AG04450 (cell line): ENCODE data around the gene CACNA1G. TPM values are rescaled to one million over a fixed set of nuclear protein-coding genes. Genes with fewer than 3 reads are reported as not detected.

Experiments
- CTCF ChIA-PET: fragments of 300-600, 350-600 bp; formaldehyde crosslinking; extraction: SDS; loops from one replicate; lab custom pipeline; 2022; ENCODE audit warnings: antibody characterized with exemption, inconsistent platforms; lab: Charles Lee
- POLR2A ChIA-PET: fragments of 350-600 bp; formaldehyde crosslinking; extraction: SDS; loops from one replicate; lab custom pipeline; 2021; ENCODE audit warnings: antibody characterized with exemption, inconsistent platforms; lab: Yijun Ruan, JAX
- DNase-seq: peaks from one replicate; pipeline ENCODE4 v3.0.0-alpha.2; 2011; ENCODE audit warnings: low read depth, low spot score
- H3K27ac ChIP-seq: one replicate; pipeline ENCODE4 v1.5.1; 2012; ENCODE audit warnings: low read depth, low read length, control low read depth
- H3K27me3 ChIP-seq: one replicate; pipeline ENCODE4 v1.6.0; 2012; ENCODE audit warnings: low read length; ENCODE audit not compliant: control insufficient read depth, insufficient read depth
- H3K4me3 ChIP-seq: 2 replicates; pipeline ENCODE4 v1.5.1; 2011; ENCODE audit warnings: mild to moderate bottlenecking, low read depth, low read length, control low read depth
- H3K9me3 ChIP-seq: 2 replicates; pipeline ENCODE4 v1.5.1; 2012; ENCODE audit warnings: low read length; ENCODE audit not compliant: control insufficient read depth, insufficient read depth
- polyA plus RNA-seq: library from polyadenylated mRNA; depleted of rRNA; stranded (reverse); fragments of >200 nt; gene quantifications from 2 replicates; pipeline ENCODE4 v1.2.3, GENCODE V29; 2011
- TF ChIP-seq, protein P1 (sequence below): IDR thresholded peaks from 2 replicates; pipeline ENCODE4 v1.5.1; 2011; ENCODE audit warnings: low read depth, low read length, control low read depth, inconsistent platforms

The CACNA1G gene
- polyA plus RNA-seq, 1 experiment: 0.05 TPM

DNA sequence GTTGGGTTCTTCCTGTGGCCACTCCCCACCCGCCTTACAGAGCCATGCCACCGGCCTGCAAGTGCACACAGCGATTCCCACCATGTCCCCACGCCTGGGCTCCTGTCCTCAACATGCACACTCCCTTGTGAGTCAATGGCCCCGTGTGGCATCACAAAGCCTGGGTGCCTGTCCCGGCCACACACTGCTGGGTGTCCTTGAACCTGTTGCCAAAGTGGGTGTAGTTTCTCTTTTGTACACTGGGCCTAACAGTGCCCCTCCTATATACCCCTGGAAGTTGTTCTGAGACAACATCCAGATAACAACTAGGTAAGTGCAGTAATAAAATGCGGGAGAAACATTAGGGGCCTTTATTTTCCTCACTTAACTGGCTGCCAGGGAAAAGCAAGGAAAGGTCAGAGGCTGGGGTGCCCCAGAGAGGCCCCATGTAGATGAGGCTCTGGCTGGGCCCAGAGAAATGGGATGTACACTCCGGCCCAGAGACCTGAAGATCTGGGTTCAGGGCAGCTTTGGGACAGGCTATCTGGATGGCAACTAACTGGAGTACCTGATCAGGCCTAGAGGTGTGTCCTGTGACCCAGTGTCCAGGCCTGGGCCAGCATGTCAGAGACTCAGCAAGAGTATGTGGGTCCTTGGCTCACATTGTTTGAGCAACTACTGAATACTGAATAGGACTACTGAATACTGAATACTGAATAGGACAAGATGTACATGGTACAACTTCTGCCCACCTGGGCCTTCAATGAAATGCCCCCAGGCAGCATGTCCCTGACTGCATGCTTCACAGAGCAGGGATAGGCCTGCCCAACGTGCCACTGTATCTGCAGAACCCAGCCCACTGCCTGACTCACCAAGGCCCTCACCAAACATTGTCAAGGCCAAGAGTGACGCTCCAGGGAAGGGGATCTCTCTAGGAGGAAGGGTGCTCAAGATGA, 82.5 kb downstream of the CACNA1G start:
- no peak overlapping the region for H3K27ac ChIP-seq
- POLR2A ChIA-PET: no interaction called here
- CTCF ChIA-PET: no interaction called here
- no peak for DNase-seq
- no peaks in the 10 kb centered on the region for H3K9me3 ChIP-seq
- no peaks in the 10 kb centered on the region for H3K27me3 ChIP-seq
- H3K4me3 ChIP-seq: no peak overlapping the region
- TF ChIP-seq, protein P1, sequence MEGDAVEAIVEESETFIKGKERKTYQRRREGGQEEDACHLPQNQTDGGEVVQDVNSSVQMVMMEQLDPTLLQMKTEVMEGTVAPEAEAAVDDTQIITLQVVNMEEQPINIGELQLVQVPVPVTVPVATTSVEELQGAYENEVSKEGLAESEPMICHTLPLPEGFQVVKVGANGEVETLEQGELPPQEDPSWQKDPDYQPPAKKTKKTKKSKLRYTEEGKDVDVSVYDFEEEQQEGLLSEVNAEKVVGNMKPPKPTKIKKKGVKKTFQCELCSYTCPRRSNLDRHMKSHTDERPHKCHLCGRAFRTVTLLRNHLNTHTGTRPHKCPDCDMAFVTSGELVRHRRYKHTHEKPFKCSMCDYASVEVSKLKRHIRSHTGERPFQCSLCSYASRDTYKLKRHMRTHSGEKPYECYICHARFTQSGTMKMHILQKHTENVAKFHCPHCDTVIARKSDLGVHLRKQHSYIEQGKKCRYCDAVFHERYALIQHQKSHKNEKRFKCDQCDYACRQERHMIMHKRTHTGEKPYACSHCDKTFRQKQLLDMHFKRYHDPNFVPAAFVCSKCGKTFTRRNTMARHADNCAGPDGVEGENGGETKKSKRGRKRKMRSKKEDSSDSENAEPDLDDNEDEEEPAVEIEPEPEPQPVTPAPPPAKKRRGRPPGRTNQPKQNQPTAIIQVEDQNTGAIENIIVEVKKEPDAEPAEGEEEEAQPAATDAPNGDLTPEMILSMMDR: no peak

DNA sequence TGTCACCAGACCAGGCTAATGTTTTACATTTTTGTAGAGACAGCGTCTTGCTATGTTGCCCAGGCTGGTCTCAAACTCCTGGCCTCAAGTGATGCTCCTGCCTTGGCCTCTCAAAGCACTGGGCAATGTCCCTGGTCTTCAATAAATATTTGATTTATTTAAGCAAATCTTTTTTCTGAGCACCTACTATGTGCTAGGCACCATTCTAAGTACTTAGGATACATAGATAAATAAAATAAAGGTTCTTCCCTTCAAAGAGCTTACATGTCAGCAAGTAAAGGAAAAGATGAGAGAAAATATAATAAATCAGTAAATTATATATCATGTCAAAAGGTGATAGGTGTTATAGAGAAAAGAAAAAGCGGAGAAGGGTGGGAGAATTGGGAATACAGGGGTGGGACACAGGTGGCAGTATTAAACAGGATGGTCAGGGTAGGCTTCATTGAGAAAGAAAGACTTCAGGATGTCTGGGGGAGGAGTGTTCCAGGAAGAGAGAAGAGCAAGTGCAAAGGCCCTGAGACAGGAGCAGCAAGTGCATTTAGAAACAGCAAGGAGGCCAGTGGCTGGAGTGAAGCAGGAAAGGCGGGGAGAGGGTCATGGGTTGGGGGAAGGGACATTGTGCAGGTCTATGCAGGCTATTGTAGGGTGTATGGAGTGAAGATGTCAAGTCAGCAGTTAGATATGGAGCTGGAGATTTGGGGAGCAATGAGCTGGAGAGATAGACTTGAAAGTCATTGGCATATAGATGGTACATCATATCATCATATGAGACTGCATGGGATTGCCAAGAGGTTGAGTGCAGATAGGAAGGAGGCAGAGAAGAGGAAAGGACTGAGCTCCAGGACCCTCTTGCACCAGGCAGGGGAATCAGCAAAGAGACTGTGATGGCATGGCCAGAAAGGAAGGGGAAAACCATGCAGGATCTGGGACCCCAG, 85.5 kb downstream of the CACNA1G start:
- CTCF ChIA-PET: interaction anchor here (0.7 to 1.0 kb wide), 2 partner anchors 16 to 48 kb away, joined by 3 read pairs; no protein-coding TSS in a partner anchor
- POLR2A ChIA-PET: interaction anchor here (1.2 kb wide), 1 partner anchor 8 kb away, joined by 3 read pairs; no protein-coding TSS in a partner anchor

DNA sequence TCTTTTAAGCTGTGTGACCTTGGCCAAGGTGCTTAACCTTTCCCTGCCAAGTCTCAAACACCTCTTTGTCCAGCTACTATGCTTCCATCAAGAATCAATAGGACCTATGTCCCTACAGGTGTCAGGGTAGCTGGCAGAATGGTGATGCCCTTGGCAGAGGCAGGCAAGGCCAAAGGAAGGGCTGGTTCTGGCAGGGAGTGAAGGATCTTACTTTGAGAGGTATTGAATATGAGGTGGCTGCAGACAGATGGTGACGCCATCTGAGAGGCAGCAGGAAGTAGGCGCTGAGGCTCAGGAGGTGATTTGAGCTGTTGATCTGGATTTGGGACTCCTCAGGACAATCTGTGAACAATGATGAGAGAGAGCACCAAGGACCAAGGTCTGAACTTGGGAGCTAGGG, 86.7 kb downstream of the CACNA1G start:
- Histone ChIP-seq H3K9me3 (peaks cover 8% of the 10 kb centered on the region), H3K27ac (no peak overlapping the region), H3K27me3 (no peaks in the 10 kb centered on the region), H3K4me3 (no peak overlapping the region)
- CTCF ChIA-PET: interaction anchor here (1.0 to 1.4 kb wide), 2 partner anchors 17 to 21 kb away, joined by 3 to 5 read pairs; no protein-coding TSS in a partner anchor
- POLR2A ChIA-PET: interaction anchor here (1.2 kb wide), 1 partner anchor 9 kb away, joined by 3 read pairs; no protein-coding TSS in a partner anchor
- no peak for DNase-seq
- TF ChIP-seq, protein P1: no peak

More for the DNA sequence above, 85.5 kb downstream of the CACNA1G start:
- Histone ChIP-seq H3K9me3 (peaks cover 8% of the 10 kb centered on the region), H3K27ac (no peak overlapping the region), H3K4me3 (no peak overlapping the region), H3K27me3 (no peaks in the 10 kb centered on the region)
- DNase-seq: no peak
- TF ChIP-seq, protein P1: no peak

DNA sequence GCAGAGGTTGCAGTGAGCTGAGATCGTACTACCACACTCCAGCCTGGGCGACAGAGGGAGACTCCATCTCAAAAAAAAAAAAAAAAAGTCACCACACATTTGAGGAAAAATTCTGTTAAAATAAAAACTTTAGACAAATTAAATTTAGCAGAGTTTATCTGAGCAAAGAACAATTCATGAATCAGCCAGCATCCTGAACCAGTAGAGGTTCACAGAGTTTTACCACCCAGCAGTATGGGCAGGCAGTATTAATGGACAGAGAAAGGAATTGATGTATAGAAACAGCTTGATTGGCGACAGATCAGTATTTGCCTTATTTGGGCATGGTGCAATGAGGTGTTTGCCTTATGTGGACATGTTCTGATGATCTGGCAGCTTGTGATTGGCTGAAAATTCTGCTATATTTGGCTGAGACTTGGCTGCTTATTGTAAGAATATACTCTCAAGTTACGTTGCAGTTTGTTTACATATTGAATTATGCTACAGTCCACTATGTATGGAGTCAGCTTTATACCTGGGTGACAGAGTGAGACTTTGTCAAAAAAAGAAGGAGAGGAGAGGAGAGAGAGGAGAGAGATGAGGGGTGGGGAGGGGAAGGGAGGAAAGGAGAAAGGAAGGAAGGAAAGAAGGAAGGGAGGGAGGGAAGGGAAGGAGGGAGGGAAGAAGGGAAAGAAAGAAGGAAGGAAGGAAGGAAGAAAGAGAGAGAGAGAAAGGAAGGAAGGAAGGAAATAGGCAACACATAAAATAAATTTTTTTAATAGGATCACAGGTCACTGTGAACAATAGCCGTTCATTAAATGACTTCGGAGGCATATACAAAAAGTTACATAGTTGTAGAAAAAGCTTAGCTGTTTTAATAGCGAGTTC, 88.8 kb downstream of the CACNA1G start:
- ChIA-PET POLR2A (interaction anchor here (0.7 kb wide), 1 partner anchor 13 kb away, joined by 4 read pairs; no protein-coding TSS in a partner anchor), CTCF (interaction anchor here (1.4 to 2.9 kb wide), 2 partner anchors 23 to 99 kb away, joined by 4 to 8 read pairs; no protein-coding TSS in a partner anchor)
- Histone ChIP-seq H3K27me3 (no peaks in the 10 kb centered on the region), H3K4me3 (no peak overlapping the region), H3K27ac (no peak overlapping the region), H3K9me3 (peaks cover 8% of the 10 kb centered on the region)
- DNase-seq: peak; percentile 34
- TF ChIP-seq, protein P1: no peak
